ENCODE results near the gene EFNA5.

EFNA5 gene

GRCh38 chr5:107381189-107381856 is 289.4 kb downstream of the EFNA5 start:
- no peak for DNase-seq

- DNase-seq, result no peak
Observed at GRCh38 chr5:107380654-107381053, 290.1 kb downstream of the EFNA5 start.

DNA sequence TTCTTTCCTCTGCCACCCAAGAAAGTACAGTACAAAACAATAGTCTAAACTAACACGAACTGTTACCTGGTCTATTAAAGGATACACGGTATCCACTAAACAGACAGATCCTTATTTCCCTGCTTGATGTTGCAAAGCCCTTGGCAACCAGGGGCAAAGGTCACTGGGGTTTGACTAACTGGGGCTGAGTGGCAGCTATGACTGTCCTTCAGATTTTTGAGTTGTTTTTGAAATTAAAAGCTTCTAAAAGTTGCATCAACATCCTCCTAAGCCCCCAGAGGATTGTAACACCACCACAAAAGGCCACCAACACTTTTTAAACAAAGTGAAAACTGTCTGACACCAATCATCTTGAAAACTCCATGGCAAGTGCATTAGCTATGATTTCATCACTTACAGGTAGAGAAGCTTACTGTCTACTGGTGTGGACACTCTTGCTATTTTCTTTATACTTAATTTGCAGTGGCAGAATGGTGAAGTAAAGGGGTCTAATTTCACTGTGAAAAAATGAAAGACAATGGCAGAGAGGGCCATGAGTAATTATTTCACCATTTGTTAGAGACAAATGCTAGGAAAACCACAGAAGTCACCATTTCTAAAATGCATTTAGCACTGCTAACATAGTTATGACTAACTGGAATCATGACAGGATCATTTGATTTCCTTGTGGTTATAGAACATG is 292.4 kb downstream of the EFNA5 start:
- no peak for DNase-seq

- no peak for DNase-seq
Observed at GRCh38 chr5:107377277-107377609, 293.5 kb downstream of the EFNA5 start.

- DNase-seq, result no peak
Observed at GRCh38 chr5:107376546-107377276, 294.0 kb downstream of the EFNA5 start.

- DNase-seq, result no peak
Observed at GRCh38 chr5:107373549-107374263, 297.0 kb downstream of the EFNA5 start.

DNA sequence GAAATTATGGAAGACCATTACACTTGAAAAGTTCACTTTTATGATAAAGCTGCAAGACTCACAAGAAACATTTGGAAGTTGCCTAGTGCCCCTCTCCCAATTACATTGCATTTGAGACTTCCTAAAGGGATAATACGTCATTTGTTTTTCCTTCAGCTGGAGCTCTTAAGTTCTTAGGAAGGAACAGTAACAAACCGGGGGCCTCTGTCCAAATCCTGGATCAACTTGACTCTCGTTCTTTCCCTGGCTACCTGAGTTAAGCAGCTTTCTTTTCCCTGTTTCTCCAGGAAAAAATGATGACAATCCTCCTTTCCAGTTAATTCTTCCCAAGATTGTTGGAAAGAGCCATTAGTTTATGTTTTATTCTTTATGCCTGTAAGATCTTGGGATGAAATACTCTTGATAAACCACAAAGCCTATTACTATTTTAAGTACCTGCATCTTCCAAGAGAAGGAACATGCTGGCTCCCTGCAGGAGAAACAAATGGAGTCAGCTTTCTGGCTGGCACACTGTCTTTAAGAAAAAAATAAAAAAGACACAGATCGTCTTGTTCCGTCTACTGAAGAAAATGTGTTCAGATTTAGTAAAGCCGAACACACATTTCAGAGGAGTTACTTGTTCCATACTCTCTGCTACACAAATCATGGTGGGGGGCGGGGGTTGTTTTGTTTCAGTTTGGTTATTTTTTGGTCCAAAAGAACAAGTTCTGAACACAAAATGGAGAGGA is 297.9 kb downstream of the EFNA5 start:
- no peak for DNase-seq

- no peak for DNase-seq
Observed at GRCh38 chr5:107370396-107370968, 300.3 kb downstream of the EFNA5 start.

- DNase-seq, result no peak
Observed at GRCh38 chr5:107369622-107370021, 301.1 kb downstream of the EFNA5 start.

DNA sequence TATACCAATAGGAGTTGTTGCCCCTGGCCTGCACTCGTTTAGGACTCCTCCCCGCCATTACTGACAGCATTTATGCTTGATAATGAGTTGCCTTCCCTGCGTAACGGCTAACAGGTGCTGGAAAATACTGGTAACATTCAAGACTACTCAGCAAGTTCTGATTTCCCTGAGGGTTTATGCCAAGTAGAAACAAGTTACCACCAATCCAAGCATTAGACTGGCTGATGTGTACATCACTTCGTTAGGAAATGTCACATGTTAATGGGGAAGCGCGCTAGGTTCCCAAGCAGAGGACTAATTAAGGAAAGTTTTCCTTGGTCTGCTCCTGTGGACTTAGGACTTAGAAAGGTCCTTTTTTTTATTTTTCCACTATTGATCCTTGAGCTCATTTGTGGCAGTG is 302.1 kb downstream of the EFNA5 start:
- DNase-seq, result no peak

- no peak for DNase-seq
Observed at GRCh38 chr5:107367939-107368338, 302.8 kb downstream of the EFNA5 start.

DNA sequence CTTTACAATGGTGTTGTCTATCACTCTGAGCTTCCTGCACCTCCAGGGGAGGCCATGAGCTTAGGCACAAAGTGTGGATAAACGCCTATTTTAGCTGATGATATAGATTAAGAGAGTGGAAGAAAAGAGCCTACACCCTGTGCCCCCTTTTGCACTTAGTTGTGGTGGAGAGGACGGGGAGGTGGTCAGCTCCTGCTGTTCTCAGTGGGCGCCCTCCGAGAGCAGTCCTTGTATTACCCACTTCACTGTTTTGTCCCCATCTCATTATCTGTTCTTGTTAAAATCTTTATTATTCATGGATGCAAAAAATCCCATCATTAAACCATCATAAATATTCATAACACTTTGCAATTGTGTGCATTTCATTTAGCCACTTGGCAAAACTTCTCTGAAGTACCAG is 303.3 kb downstream of the EFNA5 start:
- no peak for DNase-seq

- no peak for DNase-seq
Observed at GRCh38 chr5:107365320-107366109, 305.2 kb downstream of the EFNA5 start.

DNA sequence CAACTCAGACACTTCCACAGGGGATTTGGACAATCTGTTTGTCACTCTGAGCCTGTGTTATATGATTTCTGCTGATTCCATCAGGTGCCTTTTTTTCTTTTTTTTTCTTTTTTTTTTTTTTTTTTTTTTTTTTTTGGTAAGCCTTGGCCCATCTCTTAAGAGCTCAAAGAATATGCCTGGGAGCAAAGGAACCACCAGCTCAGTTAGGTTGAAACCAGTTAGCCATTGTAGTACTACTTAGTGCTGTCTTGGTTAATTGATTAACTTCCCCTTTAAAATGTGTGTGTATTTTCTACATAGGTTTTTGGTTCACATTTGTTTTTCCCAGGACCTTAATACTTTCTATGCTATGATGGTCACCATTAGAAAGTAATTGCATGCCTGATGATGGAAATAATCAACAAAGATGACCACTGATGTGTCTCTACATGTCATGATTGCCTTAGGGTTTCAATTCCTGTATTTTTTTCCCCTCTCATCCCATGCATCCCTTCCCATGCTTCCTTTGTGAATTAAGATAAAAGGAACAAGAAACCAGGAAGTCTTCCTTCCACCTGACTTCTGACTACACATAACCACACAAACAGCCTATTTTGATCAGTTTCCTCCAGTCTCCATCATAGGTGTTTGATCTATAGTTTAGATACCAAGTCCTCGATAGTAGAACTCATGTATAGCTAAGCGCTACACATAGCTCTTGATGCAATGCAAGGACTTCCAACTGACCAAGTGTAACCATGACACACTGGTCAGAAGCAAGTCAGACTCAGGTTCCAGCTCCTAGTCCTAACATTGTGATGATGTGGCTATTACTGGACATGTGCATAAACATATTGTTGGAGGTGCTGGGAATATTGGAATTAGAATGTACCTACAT is 306.1 kb downstream of the EFNA5 start:
- no peak for DNase-seq

DNA sequence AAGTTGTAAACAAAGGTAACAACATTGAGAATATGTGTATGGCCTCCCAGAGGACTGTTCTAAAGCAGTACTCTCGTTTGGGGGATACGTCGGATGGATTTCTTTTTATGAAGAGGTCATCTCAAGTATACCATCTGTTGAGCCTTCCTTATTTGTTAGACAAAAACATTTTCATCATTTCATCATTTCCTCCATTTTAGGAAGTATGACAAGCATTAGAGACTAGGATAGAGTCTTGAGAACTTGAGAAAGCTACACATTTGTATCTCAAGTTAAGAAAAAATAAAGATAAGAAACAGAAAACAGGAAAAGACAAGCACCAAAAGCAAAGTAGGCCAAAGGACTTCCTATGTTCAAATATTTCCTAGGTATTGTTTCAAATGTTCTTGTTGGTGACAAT is 307.0 kb downstream of the EFNA5 start:
- no peak for DNase-seq

GRCh38 chr5:107361945-107362344 is 308.8 kb downstream of the EFNA5 start:
- no peak for DNase-seq

DNA sequence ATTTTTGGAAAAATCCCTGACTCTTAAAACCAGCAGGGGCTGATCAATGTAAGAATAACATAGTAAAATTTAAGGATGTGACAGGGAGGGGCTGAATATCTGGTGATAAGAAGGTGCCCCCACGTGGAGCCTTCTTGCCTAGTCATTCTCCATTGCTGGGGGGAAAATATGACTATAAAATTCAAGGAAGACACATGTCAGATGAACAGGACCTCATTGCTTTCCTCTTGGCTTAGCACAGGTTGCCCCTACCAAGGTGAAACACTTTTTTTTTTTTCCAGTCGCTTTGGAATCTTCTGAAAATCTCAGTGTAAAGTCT is 310.9 kb downstream of the EFNA5 start:
- DNase-seq, result no peak

GRCh38 chr5:107359033-107359915 is 311.5 kb downstream of the EFNA5 start:
- DNase-seq, result no peak

- no peak for DNase-seq
Observed at GRCh38 chr5:107356891-107357290, 313.8 kb downstream of the EFNA5 start.

DNA sequence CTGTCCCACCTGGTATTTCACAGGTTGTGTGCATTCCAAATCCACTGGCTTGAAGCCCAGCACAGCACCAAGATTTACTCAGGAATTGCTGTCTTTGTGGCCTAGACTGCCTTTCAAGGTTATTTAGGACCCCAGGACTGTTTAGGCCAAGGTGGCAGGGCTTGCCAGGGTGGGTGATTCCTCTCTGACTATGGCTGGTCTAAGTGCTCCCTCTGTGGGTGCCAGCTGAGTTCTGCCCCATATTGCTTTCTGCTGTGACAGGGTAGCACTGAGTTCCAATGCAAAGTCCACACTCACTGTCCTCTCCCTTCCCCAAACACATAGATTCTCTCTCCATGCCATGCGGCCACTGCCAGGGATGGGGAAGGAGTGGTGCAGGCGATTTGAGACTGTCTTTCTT is 318.2 kb downstream of the EFNA5 start:
- no peak for DNase-seq
